Testis (tissue), 3 donors: Measurements from ENCODE around the gene VPS26A. TPM values are rescaled to one million over a fixed set of nuclear protein-coding genes. Genes with fewer than 3 reads are reported as not detected.
A peak's percentile ranks its signal among the peaks of the same experiment; 100 is the strongest.

Experiments used
- DNase-seq: peaks from one replicate; pipeline ENCODE4 v3.0.0-alpha.2; 2019
- H3K27ac ChIP-seq, 2 donors: fragments of 200-600 bp; sonication (generic); one replicate each; pipeline ENCODE4 v1.5.1; 2019
- H3K27me3 ChIP-seq: fragments of 200-600 bp; sonication (generic); one replicate; pipeline ENCODE4 v1.5.1; 2019
- H3K36me3 ChIP-seq: fragments of 200-600 bp; sonication (generic); one replicate; pipeline ENCODE4 v1.5.1; 2017; ENCODE audit warnings: low read depth; ENCODE audit errors: missing control alignments
- H3K4me1 ChIP-seq: fragments of 200-600 bp; sonication (generic); one replicate; pipeline ENCODE4 v1.5.1; 2019
- H3K4me3 ChIP-seq, 2 donors: fragments of 200-600 bp; sonication (generic); one replicate each; pipeline ENCODE4 v1.5.1; 2017 to 2019
- H3K9me3 ChIP-seq: fragments of 200-600 bp; sonication (generic); one replicate; pipeline ENCODE4 v1.5.1; 2017
- POLR2A ChIP-seq: fragments of 450-650 bp; IDR thresholded peaks from one replicate; pipeline ENCODE4 v1.6.1; 2017; ENCODE audit warnings: antibody characterized with exemption, mild to moderate bottlenecking, moderate library complexity
- WGBS, 2 donors: methylation state at CpG; one replicate each; pipeline ENCODE4 v1.1.5; 2018; 5-methylcytosine and 5-hydroxymethylcytosine counted together
- intact Hi-C: fragments of 100-400 bp; cut with DNase I; formaldehyde crosslinking; loops from one replicate; pipeline ENCODE4 v1.15.1; 2023; ENCODE audit warnings: low total_unique reads
- polyA plus RNA-seq: library from polyadenylated mRNA; stranded (reverse); fragments of 350-450 nt; fragmentation: Illumina TruSeq; extraction: RNeasy Lipid Tissue Mini Kit (QIAGEN cat#74804); gene quantifications from one replicate; pipeline ENCODE4 v1.2.3, GENCODE V29; 2014; ENCODE audit warnings: low read depth, low replicate concordance; ENCODE audit not compliant: insufficient read depth
- total RNA-seq, 2 donors: library from RNA; depleted of rRNA; stranded (reverse); fragments of >200 nt; gene quantifications; one replicate each; pipeline ENCODE4 v1.2.3, GENCODE V29; 2016
- TF ChIP-seq, protein P1 (sequence below), 3 experiments: fragments of 450-650 bp in 2 of 3; fragments of 200-600 bp in 1 of 3; sonication (generic) in 1 of 3; IDR thresholded peaks; one replicate each; pipeline ENCODE4 v1.5.1; 2016 to 2019; ENCODE audit warnings: antibody characterized with exemption in 3 of 3, mild to moderate bottlenecking in 2 of 3, moderate library complexity in 1 of 3

Gene VPS26A
- total and polyA plus RNA-seq, 3 donors from 2014 or later, result 53.6 to 65.0 (median 59.8) TPM

- no peaks in the 10 kb centered on the region for H3K9me3 ChIP-seq
- H3K36me3 ChIP-seq, result no peaks in the 10 kb centered on the region
- H3K4me1 ChIP-seq, result peaks cover 7% of the 10 kb centered on the region
- TF ChIP-seq, protein P1, sequence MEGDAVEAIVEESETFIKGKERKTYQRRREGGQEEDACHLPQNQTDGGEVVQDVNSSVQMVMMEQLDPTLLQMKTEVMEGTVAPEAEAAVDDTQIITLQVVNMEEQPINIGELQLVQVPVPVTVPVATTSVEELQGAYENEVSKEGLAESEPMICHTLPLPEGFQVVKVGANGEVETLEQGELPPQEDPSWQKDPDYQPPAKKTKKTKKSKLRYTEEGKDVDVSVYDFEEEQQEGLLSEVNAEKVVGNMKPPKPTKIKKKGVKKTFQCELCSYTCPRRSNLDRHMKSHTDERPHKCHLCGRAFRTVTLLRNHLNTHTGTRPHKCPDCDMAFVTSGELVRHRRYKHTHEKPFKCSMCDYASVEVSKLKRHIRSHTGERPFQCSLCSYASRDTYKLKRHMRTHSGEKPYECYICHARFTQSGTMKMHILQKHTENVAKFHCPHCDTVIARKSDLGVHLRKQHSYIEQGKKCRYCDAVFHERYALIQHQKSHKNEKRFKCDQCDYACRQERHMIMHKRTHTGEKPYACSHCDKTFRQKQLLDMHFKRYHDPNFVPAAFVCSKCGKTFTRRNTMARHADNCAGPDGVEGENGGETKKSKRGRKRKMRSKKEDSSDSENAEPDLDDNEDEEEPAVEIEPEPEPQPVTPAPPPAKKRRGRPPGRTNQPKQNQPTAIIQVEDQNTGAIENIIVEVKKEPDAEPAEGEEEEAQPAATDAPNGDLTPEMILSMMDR (IDR thresholded peaks at IDR 0.05), result no peak
- TF ChIP-seq POLR2A, result no peak
- peak overlapping the region; percentile 60 to 89 for H3K27ac ChIP-seq
- no peak for DNase-seq
- H3K4me3 ChIP-seq, result peak overlapping the region; percentile 14 to 44
- intact Hi-C loops, result no loop called here
- H3K27me3 ChIP-seq, result no peaks in the 10 kb centered on the region
- 79 to 84% methylated on average over 10 of the region's 10 CpGs for WGBS, 2 donors
Observed at GRCh38 chr10:69088801-69089501, 35.0 kb upstream of the VPS26A start.

- 77 to 78% methylated on average over 16 of the region's 16 CpGs for WGBS, 2 donors
Observed at GRCh38 chr10:69089638-69090599, 34.1 kb upstream of the VPS26A start.

DNA sequence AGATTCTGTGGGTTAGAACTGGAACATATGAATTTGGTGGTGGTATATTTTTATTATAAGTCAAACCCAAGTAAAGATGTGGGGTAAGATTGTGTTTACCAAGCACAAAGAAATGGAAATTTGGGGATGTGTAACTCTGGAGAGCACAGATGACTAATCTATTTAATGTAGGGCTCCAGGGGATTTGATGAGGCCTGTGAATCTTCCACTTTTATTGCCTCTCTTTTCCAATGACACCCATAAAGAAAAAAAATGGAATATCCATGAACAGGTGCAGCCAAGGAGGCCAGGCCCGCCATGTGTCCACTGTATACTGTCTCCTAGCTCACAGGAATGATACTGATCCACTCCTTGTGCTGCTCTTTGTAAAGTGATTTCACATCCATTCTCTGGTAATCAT is 33.3 kb upstream of the VPS26A start:
- no peak for DNase-seq
- Histone ChIP-seq H3K27me3 (no peaks in the 10 kb centered on the region), H3K4me1 (peaks cover 7% of the 10 kb centered on the region), H3K36me3 (no peaks in the 10 kb centered on the region), H3K9me3 (no peaks in the 10 kb centered on the region), H3K27ac (peak overlapping the region in 1 of 2 donors; percentile 89), H3K4me3 (no peak overlapping the region)
- TF ChIP-seq, protein P1 (IDR thresholded peaks at IDR 0.05), result no peak
- TF ChIP-seq POLR2A, result no peak
- 94 to 96% methylated on average over 1 of the region's 1 CpG for WGBS, 2 donors
- intact Hi-C loops, result no loop called here

More at GRCh38 chr10:69089638-69090599, 34.1 kb upstream of the VPS26A start:
- TF ChIP-seq POLR2A, result no peak
- TF ChIP-seq, protein P1 (IDR thresholded peaks at IDR 0.05), result no peak
- H3K36me3 ChIP-seq, result no peaks in the 10 kb centered on the region
- no peaks in the 10 kb centered on the region for H3K27me3 ChIP-seq
- H3K27ac ChIP-seq, result peak overlapping the region; percentile 47 to 89
- DNase-seq, result no peak
- H3K9me3 ChIP-seq, result no peaks in the 10 kb centered on the region
- peaks cover 7% of the 10 kb centered on the region for H3K4me1 ChIP-seq
- intact Hi-C loops, result no loop called here
- peak overlapping the region in 1 of 2 donors; percentile 14 for H3K4me3 ChIP-seq

- Histone ChIP-seq H3K36me3 (no peaks in the 10 kb centered on the region), H3K4me3 (no peak overlapping the region), H3K9me3 (no peaks in the 10 kb centered on the region), H3K27me3 (no peaks in the 10 kb centered on the region), H3K4me1 (peaks cover 7% of the 10 kb centered on the region), H3K27ac (peak overlapping the region in 1 of 2 donors; percentile 89)
- TF ChIP-seq, protein P1 (IDR thresholded peaks at IDR 0.05), result no peak
- TF ChIP-seq POLR2A, result no peak
- no peak for DNase-seq
- 53 to 57% methylated on average over 8 of the region's 8 CpGs for WGBS, 2 donors
- intact Hi-C loops, result no loop called here
Observed at GRCh38 chr10:69091143-69091651, 32.8 kb upstream of the VPS26A start.
